Right lung (tissue), 5 donors: ENCODE measurements around the gene CAPZB. TPM values are rescaled to one million over a fixed set of nuclear protein-coding genes. Genes with fewer than 3 reads are reported as not detected.

Source experiments
- DNase-seq, 2 donors: peaks; one replicate each; pipeline ENCODE4 v3.0.0-alpha.2; 2013
- polyA plus RNA-seq, 5 donors: library from polyadenylated mRNA; unstranded; fragments of 120-200 nt; gene quantifications; one replicate each; pipeline versions ENCODE4 v1.2.1 to v1.2.3, GENCODE V29; 2013; ENCODE audit warnings: inconsistent platforms in 1 of 5, low replicate concordance in 1 of 5; ENCODE audit not compliant: insufficient read length in 5 of 5, insufficient read depth in 1 of 5

CAPZB gene
- polyA plus RNA-seq, 5 donors: 218 to 320 (median 235) TPM

DNA sequence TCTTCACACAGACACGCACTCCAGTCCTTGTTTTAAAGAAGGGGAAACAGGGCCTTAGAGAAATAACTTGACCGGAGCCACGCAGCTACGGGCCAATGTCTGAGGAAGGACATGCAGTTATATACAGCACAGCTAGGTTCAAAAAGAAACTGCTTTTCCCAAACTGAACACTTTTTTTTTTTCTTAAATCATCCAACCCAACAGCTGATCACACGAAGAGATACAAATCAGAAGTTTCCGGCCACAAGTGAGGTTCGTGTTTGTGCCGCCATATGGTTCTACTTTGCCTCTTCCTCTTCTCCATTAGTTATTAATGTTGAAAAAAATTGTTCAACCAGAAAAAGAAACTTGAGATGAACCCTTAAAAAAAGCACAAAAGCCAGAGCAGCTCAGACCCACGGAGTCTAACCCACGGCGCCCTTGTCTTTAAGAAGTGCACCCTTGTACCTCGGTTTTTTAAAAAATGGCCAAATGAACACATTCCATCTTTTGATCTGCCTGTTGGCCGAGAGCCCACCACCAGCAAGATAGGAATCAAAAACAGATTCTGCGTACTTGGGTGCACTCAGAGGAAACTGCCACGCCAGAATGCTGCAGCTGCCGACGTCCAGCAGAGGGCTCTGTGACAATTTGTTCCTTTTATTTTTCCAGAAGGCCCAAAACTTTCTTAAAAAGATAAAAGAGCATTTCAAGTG is 94.3 kb downstream of the CAPZB start:
- DNase-seq: peak; percentile 76 to 80

DNA sequence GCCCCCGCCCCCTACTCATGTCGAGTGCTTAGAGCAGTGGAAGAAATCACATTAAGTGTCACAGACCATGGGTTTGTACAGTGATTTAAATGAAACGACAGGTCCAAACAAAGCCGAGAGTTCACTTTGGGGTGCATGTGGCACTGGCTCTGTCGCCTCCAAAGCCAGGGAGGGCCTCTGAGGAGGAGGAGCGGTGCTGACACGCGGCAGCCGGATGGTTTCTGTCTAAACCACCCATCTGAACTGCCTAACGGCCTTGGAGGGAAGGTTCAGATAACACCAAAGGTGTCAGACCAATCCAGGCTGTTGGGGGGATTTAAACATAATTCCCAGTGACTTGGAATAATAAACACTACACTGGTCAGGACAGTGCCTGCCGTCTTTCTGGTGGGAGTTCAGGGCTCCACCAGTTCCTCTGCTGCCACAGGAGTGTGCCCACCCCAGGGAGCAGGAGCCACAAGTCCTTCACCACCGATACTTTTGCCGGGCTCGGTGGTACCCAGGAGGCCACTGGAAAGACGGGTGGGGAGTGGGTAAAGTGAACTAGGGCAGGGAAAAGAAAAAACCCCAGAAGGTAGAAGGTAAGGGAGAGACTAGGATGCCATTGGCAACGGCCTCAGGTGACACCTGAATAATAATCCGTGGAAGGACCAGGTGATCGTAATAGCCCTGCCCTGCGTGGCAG is 95.0 kb downstream of the CAPZB start:
- DNase-seq: no peak

DNA sequence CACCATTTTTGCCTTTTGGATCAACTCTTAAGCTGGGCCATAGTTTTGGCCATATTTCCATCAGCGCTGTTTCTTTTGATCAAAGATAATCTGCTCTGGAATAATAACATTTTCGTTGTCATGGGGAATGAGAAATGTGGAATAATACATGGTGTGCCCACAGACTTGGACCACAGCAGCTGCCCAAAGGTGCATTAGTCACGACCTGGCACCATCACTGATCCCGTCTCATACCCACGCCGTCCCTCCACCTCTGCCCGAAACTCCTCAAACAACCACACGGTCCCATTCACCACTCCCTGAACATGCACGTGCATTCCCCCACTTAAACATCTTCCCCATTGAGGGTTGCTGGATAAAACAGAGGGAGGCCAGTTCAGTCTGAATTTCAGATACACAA is 96.4 kb downstream of the CAPZB start:
- no peak for DNase-seq

DNA sequence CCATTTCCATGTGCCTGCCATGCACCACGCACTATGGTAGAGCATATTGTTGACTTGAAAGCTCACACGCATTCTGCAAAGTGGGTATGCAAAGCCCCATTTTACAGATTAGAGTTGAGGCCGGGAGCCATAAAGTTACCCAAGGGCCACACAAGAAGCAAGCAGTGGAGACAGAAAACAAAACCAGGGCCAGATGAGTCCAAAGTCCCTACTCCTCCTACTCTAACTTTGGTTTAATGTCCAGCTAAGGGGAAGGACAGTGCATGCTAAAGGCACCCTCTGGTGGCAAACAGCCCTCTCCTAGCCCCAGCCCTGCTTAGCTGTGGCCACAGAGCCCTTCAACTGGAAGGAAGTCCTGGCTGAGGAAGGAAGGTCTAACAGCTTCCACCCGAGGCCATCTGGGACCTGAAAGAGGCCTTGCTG is 98.3 kb downstream of the CAPZB start:
- DNase-seq: no peak

DNA sequence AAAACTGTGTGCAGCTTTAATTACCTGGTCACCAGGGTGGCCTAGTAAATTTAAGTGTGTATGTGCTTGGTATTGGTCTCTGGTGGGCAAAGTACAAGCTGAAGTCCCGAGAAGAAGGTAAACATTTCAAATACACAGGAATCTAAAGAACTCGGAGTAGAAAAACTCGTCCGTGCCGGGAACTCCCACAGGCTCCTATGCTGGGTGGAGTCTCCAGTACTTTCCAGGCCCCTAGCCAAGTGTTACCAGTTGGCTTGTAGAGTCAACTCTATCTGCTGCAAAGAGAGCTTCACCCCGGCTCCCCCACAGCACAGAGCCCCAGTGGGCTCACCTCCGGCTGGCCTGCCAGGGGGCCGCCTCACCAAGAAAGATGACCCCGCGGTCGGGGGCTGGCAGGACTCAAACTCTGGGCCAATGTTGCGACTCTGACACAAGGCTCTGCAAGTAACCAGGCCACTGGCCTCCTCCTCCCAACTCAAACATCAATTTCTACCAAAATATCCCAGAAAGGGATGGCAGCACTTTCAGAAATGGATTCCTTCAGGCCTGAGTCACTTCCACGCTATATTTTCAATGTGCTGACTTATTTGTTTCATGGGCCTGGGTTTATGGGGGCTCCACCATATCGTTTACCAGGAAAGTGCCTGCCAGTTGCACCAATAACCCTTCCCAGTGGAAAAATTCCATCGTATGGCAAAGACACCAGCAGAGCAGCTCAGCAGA is 99.3 kb downstream of the CAPZB start:
- DNase-seq: peak in 1 of 2 donors; percentile 62

DNA sequence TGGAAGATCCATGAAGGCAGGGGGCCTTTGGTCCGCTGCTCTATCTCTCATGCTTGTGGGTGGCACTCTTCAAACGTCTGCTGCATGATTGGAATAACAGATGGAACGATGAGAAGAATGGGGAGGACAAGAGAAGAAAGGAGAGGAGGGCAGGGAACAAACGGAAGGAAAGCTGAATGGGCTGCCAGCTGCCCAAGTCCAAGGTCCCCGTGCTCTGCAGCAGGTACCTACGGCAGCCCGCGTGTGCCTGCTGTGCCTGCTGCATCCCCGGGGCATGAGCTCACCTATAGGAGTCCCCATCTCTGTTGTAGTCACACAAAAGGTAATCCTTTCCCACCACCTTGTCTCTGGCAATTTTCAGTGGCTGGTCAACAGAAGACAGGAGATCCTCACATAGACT is 100.1 kb downstream of the CAPZB start:
- no peak for DNase-seq

DNA sequence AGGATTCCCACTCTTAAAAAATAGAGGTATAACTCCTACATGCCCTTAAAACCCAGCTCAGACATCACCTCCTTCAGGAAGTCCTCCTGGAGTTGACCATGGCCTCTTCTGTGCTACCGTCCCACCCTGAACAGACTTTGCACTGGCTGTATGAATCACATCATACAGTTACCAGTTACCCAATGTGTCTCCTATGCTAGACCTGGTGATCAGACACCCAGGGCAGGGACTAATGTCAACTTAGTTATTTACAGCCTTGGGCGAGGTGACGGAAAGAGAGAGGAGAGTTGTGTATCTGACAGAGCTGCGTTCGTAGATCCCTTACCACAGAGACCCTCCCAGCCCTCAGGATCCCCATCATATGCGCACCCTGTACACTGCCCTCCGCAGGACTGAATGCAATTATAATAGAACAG is 100.6 kb downstream of the CAPZB start:
- no peak for DNase-seq

DNA sequence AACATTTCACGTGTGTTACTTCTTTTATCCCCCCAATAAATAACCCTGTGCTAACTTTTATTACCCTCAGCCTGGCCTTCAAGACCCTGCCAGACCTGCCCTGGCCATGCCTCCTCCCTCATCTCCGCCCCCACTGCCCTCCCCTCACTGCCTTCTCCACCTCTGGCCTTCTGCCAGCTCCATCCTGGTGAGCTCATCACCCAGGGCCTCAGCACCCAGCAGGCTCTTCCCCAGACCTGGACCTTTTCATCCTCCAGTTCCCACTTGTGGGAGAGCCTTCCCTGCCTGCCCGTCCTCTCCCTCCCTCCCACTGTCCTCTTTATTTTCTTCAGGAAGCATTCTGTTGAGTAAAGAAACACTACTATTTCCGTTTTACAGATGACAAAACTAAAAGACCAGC is 101.2 kb downstream of the CAPZB start:
- DNase-seq: no peak

DNA sequence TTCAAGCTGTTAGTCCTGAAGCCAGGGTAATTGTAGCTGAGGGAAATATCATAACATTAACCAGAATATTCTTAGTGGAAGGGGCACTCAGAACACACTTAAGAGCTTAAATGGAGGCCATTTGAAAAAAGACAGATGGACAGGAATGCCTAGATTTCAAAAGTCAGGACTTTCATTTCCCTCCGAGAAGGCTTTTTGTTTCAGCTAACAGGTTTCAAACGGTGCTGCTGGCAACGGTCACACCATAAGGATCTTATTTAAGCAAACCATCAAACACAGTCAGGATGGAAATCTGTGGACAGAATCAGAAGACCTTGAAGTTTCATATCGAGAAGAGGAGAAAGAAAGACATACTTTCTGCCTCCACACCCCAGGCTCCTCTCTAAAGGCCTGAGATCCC is 103.1 kb downstream of the CAPZB start:
- DNase-seq: no peak

DNA sequence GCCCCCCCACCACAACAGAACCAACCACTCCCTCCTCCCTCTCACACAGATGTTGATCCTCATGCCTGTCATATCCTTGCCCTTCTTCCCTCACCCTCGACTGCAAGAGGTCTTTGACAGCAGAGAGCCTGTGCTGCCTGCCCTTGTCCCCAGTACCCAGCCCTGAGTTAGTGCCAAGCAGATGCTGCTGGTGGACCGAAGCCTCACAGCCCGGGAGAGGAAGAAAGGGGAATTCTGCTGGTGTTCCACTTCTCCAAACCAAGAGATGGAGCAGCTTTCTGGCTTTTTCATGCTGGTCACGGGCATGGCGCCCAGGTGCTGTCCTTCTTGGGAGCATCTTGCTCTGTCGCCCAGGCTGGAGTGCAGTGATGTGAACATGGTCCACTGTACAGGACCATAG is 104.1 kb downstream of the CAPZB start:
- DNase-seq: no peak

DNA sequence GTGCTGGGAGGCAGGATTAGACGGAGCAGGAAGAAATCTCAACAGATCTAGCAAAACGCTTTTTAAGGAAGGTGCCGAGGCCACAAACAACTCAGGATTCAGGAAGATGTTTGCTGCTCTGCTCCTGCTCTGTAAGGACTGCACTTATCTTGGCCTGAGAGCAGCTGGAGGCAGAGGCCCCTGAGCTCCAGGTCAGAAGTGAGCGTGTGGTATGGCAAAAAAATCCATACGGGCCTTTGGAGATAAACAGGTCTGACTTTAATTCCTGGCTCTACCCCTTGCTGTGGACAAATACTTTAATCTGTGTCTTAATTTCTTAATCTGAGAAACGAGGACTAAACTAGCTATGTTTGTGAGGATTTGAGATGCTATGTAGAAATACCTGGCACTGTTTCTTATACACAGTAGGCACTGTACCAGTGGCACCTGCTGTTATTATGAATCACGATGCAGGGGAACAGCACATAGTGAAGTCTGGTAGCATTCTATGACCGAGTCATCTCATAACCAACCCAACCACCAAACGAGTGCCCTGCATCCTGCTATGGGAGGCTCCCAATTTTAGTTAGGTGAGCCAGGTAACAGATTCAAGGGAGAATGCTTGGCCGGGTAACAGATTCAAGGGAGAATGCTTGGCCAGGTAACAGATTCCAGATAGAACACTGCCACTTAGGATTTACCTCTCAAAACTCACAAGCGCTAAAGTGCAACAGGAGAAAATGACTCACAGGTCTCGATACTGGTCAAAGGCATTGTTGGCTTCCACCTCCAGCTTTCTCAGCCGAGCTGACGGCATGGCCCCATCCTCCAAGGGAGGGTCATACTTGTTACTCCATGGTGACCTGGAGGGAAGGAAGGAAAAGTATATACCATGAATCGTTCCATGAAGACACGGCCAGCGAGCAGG is 107.3 kb downstream of the CAPZB start:
- no peak for DNase-seq

DNA sequence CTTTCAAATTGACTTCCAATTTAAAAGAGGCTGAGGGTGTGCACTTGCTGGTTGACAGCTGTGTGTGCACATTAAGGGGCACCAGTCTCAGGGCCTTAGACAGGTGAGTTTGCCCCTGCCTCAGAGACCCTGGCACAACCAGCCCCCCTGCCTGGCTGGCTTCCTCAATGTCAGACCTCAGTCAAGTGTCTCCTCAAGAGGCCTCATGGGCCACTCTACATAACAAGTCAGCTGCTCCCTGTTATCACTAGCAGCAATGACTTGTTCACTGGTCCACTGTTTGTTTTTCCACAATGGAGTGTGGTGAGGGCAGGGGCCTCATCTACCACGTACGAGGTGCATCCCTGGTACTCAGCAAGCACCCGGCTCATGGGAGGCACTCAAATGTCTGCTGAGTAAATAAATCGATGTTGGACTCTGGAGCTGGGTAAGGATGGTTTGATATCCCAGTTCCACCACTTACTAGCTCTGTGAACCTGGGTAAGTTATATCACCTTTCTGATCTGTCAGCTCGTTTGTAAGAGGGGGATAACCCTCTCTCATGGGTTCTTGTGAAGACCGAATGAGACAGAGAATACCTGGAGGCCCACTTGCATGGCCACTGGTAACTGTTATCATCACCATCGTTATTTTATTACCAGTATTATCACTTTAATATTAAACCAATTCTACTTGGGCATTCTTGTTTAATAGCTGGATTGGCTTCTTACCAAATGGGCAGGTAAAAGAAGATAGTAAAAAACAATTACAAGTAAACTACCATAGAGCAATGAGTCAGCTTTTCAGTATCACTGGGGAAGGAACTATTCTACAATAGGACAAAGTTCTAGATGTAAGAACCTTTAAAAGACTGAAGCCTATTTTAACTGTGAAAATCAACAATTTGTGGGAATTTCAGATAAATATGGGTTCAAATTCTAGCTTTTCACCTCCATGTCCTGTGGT is 108.6 kb downstream of the CAPZB start:
- no peak for DNase-seq

DNA sequence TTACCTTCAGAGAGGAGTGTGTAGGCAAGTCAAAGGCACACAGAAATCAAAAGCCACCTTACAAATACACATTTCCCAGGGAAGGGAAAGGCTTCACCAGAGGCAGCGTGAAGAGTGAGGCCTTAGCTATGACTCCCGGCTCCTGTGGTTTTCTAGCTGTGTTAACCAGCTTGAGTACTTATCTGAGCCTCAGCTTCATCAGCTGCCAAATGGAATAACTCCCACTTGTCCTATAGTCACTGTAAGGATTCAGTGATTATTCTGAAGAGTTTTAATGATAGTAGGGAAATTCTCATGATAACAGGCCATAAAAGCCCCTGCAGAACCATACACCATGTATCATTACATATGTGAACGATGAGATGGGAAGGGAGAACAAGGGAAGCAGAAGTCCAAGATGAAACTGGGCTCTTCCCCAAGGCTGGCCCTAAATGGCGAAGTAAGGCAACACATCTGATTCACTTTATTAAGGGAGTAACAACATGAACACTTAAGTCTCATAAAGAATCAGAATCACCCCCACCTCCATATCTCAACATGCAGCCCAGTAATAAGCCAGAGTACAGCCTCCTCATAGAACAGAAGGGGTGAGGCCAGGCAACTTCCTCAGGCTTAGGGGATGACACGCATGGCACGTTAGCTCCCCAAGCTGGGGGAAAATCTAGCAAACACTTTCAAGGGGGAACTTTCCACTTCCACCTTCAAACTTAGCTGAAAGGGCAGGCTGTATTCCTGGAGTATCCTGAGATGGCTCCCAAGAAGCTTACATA is 109.5 kb downstream of the CAPZB start:
- no peak for DNase-seq

DNA sequence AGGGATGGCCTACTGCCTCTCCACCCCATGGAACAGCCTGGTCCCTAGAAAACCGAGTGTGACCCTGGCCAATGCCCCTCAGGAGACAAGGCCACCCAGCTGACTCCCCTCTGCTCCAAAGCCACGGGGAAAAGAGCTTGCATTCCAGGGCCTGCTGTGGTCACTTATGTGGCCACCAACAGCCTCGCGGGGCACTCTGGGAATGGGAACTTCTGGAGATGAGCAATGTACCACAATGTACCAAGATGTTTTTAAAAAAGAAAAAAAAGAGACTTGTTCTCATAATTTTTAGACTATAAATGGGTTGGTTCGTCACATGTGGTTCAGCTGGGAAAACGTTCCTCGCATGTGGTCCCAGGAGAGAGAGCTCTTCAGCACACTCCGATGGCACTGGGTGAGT is 110.4 kb downstream of the CAPZB start:
- no peak for DNase-seq

DNA sequence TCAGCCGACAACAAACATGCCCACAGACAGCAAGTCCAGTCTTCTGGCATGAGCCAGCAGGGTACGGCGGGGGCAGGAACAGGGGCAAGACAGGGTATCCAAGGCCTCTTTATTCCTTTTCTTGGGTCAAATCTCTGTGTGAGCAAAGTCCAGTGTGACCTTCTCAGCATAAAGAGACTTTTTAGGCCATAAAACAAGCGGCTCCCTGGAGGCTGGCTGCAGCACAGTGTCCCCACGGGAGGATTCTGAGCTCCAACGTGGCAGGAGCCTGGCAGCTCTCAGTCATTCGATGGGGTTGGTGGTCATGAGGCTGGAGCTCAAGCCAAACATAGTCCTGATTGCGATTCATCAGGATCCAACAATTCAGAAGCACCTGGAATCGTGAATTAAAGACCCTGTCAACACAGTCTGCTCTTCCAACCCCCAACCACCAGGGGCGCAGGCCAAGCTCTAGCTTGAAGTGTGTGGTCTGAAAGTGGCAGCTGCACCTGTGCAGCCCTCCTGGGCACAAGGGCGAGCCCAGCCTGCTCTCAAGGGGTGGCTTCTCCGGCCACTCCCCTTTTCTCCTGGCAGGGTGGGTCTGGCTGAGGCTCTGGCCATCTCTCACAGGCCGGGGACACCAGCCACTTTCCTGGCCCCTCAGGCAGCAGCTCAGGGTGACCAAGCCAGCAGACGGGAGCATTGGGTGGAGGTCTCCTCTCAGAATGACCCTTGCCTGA is 111.1 kb downstream of the CAPZB start:
- DNase-seq: no peak

DNA sequence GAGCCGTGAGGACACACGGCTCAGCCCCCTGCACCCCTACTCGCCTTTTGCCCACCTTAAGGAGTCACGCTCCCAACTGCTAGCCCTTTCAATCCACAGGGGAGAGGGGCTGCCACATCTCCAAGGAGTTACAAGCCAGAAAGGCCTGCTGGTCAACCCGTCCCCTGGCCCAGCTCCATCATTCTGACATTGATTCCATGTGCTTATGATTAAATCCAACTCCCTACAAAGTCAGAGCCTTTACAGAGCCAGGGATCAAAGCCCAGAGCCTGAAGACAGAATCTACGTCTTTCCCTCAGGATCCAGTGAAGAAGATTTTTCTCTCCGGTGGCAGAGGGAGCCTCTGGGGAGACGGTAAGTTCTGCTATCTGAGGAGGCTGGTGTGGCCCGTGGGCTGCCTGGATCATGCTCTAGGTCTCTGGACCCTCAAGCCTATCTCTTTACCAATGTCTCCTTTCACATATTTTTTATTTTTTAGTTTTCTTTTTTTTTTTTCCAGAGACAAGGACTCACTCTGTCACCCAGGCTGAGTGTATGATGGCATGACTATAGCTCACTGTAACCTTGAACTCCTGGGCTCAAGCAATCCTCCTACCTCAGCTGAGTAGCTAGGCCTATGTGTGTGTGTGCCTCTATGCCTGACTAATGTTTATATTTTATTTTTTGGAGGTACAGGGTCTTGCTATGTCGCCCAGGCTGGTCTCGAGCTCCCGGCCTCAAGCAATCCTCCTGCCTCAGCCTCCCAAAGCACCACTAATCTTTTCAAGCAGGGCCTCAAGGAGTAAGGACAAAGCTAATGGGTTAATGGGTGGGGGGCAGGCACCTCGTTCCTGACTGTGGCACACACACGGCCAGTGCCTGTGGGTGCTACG is 111.9 kb downstream of the CAPZB start:
- no peak for DNase-seq

DNA sequence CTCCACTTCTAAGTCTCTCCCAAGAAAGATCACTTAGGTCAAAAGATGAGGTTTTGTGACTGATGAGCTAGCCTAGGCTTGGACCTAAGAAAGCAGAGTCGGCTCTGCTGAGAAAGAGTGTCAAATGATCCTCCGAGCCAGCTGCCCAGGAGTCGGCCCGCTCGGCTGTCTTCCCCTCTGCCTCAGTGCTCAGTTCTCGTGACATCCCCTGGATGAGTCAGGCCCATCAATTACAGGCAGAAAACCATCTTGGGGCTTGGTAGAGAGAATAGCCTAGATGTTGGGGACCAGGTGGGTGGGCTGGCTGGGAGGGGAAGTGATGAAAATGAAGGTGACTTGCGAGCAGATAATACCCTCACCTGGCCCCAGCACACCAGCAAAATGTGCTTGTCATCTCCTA is 112.7 kb downstream of the CAPZB start:
- DNase-seq: no peak

DNA sequence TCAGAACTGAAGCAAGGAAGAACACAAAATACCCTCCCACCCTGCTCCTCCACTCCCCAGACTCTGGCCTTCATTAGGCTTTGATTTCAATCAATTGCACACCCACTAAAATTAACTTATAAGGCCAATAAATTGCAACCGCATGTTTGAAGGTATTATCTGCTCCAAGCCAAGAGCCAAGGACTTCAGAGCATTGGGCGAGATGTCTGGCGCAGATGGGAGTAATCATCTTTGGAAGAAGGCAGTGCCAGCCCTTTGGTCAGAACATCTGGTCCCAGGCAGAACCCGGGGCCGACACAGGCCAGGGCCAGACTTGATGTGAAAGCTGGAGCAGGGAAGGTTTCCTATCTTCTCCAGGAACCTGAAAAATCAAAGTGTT is 113.2 kb downstream of the CAPZB start:
- no peak for DNase-seq
